Body of pancreas (tissue), 4 donors: ENCODE data around the gene CADPS.

Experiments used
- POLR2A ChIP-seq, 3 donors: fragments of 450-650 bp; IDR thresholded peaks; one replicate each; pipeline ENCODE4 v1.6.1; 2016; ENCODE audit warnings: antibody characterized with exemption in 3 of 3, mild to moderate bottlenecking in 2 of 3
- TF ChIP-seq, protein P1 (sequence below), 7 experiments: fragments of 450-650 bp in 4 of 7; fragments of 200-600 bp in 3 of 7; sonication (generic) in 3 of 7; IDR thresholded peaks; one replicate each; pipeline ENCODE4 v1.5.1; 2016 to 2019; ENCODE audit warnings: antibody characterized with exemption in 7 of 7

DNA sequence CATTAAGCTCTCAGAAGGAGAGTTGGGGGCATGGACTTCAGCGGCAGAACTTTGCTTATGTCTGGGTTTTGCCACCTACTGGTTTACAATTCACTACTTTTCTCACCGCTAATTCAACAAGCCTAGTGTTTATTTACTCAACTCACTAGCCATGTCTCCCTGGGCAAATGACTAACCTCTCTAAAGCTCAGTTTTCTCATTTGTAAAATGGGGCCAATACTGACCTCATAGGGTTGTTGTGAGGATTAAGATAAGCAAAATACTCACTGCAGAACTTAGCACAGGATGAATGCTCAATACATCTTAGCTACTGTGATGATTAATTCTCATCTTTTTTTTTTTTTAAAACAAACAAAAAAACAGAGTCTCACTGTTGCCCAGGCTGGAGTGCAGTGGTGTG lies 106.3 kb downstream of the CADPS start:
- TF ChIP-seq, protein P1, sequence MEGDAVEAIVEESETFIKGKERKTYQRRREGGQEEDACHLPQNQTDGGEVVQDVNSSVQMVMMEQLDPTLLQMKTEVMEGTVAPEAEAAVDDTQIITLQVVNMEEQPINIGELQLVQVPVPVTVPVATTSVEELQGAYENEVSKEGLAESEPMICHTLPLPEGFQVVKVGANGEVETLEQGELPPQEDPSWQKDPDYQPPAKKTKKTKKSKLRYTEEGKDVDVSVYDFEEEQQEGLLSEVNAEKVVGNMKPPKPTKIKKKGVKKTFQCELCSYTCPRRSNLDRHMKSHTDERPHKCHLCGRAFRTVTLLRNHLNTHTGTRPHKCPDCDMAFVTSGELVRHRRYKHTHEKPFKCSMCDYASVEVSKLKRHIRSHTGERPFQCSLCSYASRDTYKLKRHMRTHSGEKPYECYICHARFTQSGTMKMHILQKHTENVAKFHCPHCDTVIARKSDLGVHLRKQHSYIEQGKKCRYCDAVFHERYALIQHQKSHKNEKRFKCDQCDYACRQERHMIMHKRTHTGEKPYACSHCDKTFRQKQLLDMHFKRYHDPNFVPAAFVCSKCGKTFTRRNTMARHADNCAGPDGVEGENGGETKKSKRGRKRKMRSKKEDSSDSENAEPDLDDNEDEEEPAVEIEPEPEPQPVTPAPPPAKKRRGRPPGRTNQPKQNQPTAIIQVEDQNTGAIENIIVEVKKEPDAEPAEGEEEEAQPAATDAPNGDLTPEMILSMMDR (IDR thresholded peaks at IDR 0.05): no peak
- TF ChIP-seq POLR2A (IDR thresholded peaks at IDR 0.05): no peak
